K562 (cell line): ENCODE results near the gene LINGO4. TPM values are rescaled to one million over a fixed set of nuclear protein-coding genes. Genes with fewer than 3 reads are reported as not detected.

ENCODE experiments used
- BHLHE40 ChIP-seq: IDR thresholded peaks from 2 replicates; pipeline ENCODE4 v1.6.1; 2011; ENCODE audit warnings: low read length, improper control_type of control experiment
- BRF1 ChIP-seq: IDR thresholded peaks from 3 replicates; pipeline ENCODE4 v1.6.1; 2011; ENCODE audit warnings: borderline replicate concordance, mild to moderate bottlenecking; ENCODE audit not compliant: insufficient read length; ENCODE audit errors: extremely low read depth
- CCAR2 ChIP-seq: fragments of 200-400 bp; formaldehyde crosslinking; IDR thresholded peaks from 2 replicates; pipeline ENCODE4 v1.6.1; 2017; ENCODE audit warnings: mild to moderate bottlenecking, low read depth, low read length
- CCNT2 ChIP-seq: IDR thresholded peaks from 2 replicates; pipeline ENCODE4 v1.6.1; 2011; ENCODE audit warnings: borderline replicate concordance, low read depth, mild to moderate bottlenecking, moderate library complexity, mixed read lengths, low read length; ENCODE audit not compliant: insufficient read length; ENCODE audit errors: extremely low read depth
- ELF4 ChIP-seq: fragments of 450-650 bp; formaldehyde crosslinking; IDR thresholded peaks from 2 replicates; pipeline ENCODE4 v1.4.0; 2022; ENCODE audit warnings: missing genetic modification characterization
- FOXJ3 ChIP-seq: sonication (generic); formaldehyde crosslinking; IDR thresholded peaks from 2 replicates; pipeline ENCODE4 v1.4.0; 2020; ENCODE audit warnings: mild to moderate bottlenecking, missing genetic modification reagents
- HDAC6 ChIP-seq: IDR thresholded peaks from 2 replicates; pipeline ENCODE4 v1.6.1; 2012; ENCODE audit warnings: low read depth, mild to moderate bottlenecking, control low read depth, inconsistent platforms, low read length, moderate library complexity
- NR4A1 ChIP-seq, 2 experiments: fragments of 250-450 bp in 1 of 2; fragments of 450-650 bp in 1 of 2; sonication (Bioruptor Pico) in 1 of 2; IDR thresholded peaks; 2 replicates each; pipeline versions ENCODE4 v1.4.0 to v1.6.1; 2016 to 2020; ENCODE audit warnings: mild to moderate bottlenecking in 2 of 2, missing compliant biosample characterization in 1 of 2, missing genetic modification characterization in 1 of 2, moderate library complexity in 1 of 2
- RAD21 ChIP-seq, 2 experiments: fragments of 250-450 bp in 1 of 2; fragments of 450-650 bp in 1 of 2; sonication (Bioruptor Pico) in 1 of 2; formaldehyde crosslinking in 1 of 2; IDR thresholded peaks in 1 of 2; conservative IDR thresholded peaks in 1 of 2; 2 replicates each; pipeline versions ENCODE4 v1.4.0 to v1.8.0; 2020 to 2022; ENCODE audit warnings: mild to moderate bottlenecking in 2 of 2, moderate library complexity in 1 of 2
- SMAD3 ChIP-seq: fragments of 450-650 bp; formaldehyde crosslinking; conservative IDR thresholded peaks from 2 replicates; pipeline ENCODE4 v1.4.0; 2020; ENCODE audit warnings: mild to moderate bottlenecking
- TFAM ChIP-seq: fragments of 250-450 bp; sonication (Bioruptor Pico); conservative IDR thresholded peaks from 2 replicates; pipeline ENCODE4 v1.5.0; 2021; ENCODE audit warnings: mild to moderate bottlenecking, moderate library complexity
- ZNF23 ChIP-seq: fragments of 250-450 bp; sonication (Bioruptor Pico); IDR thresholded peaks from 2 replicates; pipeline ENCODE4 v1.4.0; 2020; ENCODE audit warnings: mild to moderate bottlenecking
- polyA plus RNA-seq, 8 experiments: library from polyadenylated mRNA; depleted of rRNA in 4 of 8; stranded (reverse) in 5 of 8; unstranded in 3 of 8; fragments of >200 nt; fragmentation: Nextera tagmentation in 2 of 8; fragmentation: Illumina TruSeq in 1 of 8; extraction: Ambion mirVana in 2 of 8; extraction: Trizol in 1 of 8; gene quantifications; 2 replicates each; pipeline versions ENCODE4 v1.2.1 to v1.2.3, GENCODE V29; 2011 to 2014; ENCODE audit warnings: inconsistent platforms in 1 of 8, missing spikeins in 1 of 8
- total RNA-seq, 7 experiments: library from RNA; depleted of rRNA in 6 of 7; stranded (reverse); fragments of >200 nt in 6 of 7; fragmentation: Illumina TruSeq in 2 of 7; extraction: Trizol in 2 of 7; gene quantifications; 2 replicates each; pipeline versions ENCODE4 v1.2.1 to v1.2.3, GENCODE V29; 2011 to 2021; ENCODE audit warnings: low replicate concordance in 1 of 7
- TF ChIP-seq, protein P1 (sequence below): fragments of 250-450 bp; sonication (Bioruptor Pico); IDR thresholded peaks from 2 replicates; pipeline ENCODE4 v1.4.0; 2020
- TF ChIP-seq, protein P2 (sequence below): sonication (generic); formaldehyde crosslinking; IDR thresholded peaks from 2 replicates; pipeline ENCODE4 v1.4.0; 2020; ENCODE audit warnings: mild to moderate bottlenecking, missing genetic modification reagents

LINGO4 gene
- total and polyA plus RNA-seq, 9 of the 15 experiments (the other 6 are each of a cell fraction or from before 2014, with no cell fraction given): not detected

DNA sequence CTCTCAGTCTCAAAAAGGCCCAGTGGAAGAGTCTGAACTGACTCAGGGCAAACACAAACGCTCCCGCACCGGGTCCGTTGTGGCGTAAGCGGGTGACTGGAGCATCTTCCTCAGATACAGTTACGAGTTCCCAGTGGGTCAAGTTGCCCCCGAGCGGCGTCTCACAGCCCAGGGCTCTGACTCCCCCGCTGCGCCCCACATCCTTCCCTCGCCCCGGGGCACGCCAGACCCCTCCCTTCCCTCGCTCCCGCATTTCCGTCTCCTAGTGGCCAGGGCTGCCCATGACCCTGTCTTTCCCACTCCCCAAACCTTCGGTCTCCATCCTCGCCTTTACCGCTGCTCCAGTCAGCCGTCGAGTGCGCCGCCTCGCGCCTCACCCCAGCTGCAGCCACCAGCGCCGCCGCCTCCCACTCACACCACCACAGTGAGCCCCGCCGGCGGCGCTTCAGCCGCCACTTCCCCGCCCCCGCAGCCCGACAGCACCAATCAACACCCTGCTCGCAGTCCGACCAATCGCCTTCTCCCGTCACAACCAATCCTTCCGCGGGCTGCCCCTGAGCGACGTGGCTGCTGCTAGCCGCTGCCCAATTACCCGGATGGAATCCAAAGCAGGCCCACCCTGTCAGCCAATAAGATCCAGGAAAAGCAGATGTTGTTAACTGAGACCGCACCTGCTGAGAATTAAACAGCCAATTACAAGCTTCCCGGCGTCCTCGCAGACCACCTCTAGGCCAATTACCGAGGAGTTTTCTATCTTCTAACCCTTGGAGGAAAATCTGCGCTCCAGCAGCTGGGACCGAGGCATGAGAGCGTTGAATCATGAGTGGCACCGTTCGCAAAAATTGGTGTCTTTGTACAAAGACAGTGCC is 14.9 kb downstream of the LINGO4 start, which contains the start of gene TDRKH (continued):
- TF ChIP-seq, protein P1, sequence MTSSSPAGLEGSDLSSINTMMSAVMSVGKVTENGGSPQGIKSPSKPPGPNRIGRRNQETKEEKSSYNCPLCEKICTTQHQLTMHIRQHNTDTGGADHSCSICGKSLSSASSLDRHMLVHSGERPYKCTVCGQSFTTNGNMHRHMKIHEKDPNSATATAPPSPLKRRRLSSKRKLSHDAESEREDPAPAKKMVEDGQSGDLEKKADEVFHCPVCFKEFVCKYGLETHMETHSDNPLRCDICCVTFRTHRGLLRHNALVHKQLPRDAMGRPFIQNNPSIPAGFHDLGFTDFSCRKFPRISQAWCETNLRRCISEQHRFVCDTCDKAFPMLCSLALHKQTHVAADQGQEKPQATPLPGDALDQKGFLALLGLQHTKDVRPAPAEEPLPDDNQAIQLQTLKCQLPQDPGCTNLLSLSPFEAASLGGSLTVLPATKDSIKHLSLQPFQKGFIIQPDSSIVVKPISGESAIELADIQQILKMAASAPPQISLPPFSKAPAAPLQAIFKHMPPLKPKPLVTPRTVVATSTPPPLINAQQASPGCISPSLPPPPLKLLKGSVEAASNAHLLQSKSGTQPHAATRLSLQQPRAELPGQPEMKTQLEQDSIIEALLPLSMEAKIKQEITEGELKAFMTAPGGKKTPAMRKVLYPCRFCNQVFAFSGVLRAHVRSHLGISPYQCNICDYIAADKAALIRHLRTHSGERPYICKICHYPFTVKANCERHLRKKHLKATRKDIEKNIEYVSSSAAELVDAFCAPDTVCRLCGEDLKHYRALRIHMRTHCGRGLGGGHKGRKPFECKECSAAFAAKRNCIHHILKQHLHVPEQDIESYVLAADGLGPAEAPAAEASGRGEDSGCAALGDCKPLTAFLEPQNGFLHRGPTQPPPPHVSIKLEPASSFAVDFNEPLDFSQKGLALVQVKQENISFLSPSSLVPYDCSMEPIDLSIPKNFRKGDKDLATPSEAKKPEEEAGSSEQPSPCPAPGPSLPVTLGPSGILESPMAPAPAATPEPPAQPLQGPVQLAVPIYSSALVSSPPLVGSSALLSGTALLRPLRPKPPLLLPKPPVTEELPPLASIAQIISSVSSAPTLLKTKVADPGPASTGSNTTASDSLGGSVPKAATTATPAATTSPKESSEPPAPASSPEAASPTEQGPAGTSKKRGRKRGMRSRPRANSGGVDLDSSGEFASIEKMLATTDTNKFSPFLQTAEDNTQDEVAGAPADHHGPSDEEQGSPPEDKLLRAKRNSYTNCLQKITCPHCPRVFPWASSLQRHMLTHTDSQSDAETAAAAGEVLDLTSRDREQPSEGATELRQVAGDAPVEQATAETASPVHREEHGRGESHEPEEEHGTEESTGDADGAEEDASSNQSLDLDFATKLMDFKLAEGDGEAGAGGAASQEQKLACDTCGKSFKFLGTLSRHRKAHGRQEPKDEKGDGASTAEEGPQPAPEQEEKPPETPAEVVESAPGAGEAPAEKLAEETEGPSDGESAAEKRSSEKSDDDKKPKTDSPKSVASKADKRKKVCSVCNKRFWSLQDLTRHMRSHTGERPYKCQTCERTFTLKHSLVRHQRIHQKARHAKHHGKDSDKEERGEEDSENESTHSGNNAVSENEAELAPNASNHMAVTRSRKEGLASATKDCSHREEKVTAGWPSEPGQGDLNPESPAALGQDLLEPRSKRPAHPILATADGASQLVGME (CRISPR knock-in tag): peak; percentile 90
- TF ChIP-seq, protein P2, sequence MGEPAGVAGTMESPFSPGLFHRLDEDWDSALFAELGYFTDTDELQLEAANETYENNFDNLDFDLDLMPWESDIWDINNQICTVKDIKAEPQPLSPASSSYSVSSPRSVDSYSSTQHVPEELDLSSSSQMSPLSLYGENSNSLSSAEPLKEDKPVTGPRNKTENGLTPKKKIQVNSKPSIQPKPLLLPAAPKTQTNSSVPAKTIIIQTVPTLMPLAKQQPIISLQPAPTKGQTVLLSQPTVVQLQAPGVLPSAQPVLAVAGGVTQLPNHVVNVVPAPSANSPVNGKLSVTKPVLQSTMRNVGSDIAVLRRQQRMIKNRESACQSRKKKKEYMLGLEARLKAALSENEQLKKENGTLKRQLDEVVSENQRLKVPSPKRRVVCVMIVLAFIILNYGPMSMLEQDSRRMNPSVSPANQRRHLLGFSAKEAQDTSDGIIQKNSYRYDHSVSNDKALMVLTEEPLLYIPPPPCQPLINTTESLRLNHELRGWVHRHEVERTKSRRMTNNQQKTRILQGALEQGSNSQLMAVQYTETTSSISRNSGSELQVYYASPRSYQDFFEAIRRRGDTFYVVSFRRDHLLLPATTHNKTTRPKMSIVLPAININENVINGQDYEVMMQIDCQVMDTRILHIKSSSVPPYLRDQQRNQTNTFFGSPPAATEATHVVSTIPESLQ (CRISPR knock-in tag): no peak
- TF ChIP-seq FOXJ3 (CRISPR knock-in tag) (no peak), ELF4 (peak; percentile 37; the same call in 1 of the 2 replicates), RAD21 (CRISPR knock-in tag; conservative IDR thresholded peaks at IDR 0.05 in 1 of 2, IDR thresholded peaks at IDR 0.05 in 1 of 2) (peak; percentile 5 to 52; a peak in 2 of 4 replicates), CCAR2 (no peak), TFAM (no peak), HDAC6 (no peak), CCNT2 (peak; percentile 84), SMAD3 (CRISPR knock-in tag) (no peak), ZNF23 (CRISPR knock-in tag) (no peak), NR4A1 (CRISPR knock-in tag; IDR thresholded peaks at IDR 0.05) (no peak), NR4A1 (tag; IDR thresholded peaks at IDR 0.05) (no peak), BHLHE40 (no peak), BRF1 (no peak)
